GM12873 (cell line): Measurements from ENCODE around the gene C5orf52.

Source experiments
- TF ChIP-seq, protein P1 (sequence below): IDR thresholded peaks from 2 replicates; pipeline ENCODE4 v1.5.1; 2012; ENCODE audit warnings: low read depth, mild to moderate bottlenecking, moderate library complexity, low read length, control low read depth; ENCODE audit not compliant: insufficient read depth; ENCODE audit errors: missing control alignments

C5orf52 gene

DNA sequence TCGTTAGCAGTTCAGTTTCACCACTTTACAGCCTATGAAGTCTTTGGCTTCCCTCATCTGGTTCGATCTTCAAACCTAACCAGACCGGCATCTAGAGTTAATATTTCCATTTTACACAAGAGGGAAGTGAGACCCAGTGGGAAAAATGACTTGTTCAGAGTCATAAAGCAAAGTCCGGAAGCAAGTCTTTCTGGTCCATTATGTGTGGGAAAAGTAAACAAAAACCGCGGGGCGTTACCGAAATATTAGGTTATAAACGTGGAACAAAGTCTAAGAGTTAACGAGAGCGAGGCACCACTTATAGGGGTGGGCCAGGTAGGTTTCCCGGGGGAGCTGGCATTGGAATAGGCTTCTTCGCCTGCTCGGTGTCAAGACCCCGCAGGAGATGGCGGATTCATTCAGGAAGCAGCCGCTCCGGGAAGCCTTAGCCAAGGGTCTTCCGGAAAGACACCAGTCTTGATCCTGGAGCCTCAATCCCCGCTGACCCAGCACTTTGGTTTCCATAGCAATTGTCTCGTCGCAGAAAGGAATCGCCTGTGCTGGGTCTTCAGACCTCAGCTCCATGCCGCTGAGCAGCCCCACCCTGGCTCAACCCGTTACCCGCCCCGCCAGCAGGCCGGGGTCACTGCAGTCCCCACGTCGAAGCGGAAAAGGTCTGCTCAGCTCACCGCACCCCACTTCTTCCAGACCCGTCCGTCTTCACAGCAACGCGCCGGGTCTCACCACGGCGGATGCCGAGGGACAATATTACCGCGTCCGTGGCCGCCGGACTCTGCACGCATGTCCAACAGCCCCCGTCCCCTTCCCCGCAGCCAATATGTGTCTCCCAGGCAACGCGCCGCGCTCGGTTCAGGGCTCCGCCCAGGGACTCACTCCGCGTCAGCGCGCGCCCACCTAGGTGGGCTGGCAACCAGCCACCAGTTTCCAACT lies at the start of gene C5orf52:
C5orf52 (plus strand) TSS at position 872 of the 930 bp plus-strand sequence. CDS start 82 bp downstream, outside the sequence.
- TF ChIP-seq, protein P1, sequence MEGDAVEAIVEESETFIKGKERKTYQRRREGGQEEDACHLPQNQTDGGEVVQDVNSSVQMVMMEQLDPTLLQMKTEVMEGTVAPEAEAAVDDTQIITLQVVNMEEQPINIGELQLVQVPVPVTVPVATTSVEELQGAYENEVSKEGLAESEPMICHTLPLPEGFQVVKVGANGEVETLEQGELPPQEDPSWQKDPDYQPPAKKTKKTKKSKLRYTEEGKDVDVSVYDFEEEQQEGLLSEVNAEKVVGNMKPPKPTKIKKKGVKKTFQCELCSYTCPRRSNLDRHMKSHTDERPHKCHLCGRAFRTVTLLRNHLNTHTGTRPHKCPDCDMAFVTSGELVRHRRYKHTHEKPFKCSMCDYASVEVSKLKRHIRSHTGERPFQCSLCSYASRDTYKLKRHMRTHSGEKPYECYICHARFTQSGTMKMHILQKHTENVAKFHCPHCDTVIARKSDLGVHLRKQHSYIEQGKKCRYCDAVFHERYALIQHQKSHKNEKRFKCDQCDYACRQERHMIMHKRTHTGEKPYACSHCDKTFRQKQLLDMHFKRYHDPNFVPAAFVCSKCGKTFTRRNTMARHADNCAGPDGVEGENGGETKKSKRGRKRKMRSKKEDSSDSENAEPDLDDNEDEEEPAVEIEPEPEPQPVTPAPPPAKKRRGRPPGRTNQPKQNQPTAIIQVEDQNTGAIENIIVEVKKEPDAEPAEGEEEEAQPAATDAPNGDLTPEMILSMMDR, result no peak

DNA sequence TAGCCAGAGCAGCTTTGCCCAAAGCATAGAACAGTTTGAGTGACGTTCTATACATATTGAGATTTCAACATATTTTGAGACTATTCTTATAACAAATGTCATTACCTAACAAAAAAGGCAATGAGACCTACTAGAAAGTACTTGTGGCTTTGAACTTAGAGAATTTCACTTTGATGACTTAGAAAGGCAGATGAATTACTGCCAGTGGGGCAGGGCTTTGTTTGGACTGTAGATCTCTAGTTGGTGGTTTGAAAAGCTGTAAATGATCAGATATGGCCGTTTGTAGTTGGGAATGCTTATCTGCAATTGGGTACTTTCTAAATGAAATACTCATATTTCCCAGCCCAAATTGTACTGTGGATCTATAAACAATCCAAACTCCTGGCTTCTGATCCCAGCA lies 47.2 kb upstream of the C5orf52 start:
- TF ChIP-seq, protein P1, result no peak

DNA sequence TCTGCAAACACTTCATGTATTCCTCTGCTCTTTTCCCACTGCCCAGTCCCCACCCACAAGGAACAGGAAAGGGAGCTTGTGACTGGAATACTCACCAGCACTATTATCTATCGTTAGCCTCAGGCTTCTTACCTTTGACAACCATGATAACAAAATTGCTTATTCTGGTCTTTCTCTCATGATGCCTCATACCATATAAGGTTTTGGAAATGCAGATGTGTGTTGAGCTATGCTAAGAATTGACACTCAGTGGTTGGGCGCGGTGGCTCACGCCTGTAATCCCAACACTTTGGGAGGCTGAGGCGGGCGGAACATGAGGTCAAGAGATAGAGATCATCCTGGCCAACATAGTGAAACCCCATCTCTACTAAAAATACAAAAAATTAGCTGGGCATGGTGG lies 44.5 kb upstream of the C5orf52 start:
- TF ChIP-seq, protein P1, result no peak

DNA sequence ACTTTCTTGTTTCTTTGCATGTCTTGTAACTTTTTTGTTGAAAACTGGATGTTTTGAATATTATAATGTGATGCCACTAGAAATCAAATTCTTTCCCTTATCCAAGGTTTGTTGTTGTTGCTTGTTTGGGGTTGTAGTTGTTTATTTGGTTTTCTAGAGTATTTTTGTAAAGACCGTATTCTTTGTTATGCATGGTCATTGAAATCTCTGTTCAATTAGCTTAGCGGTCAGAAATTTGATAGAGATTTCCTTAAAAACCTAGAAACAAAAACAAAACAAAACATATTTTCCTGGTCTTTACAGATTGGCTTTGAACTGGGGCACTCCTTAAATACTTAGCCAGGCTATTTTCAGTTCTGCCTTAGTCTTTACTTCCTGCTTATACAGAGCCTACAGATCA lies 41.0 kb upstream of the C5orf52 start:
- TF ChIP-seq, protein P1, result no peak

DNA sequence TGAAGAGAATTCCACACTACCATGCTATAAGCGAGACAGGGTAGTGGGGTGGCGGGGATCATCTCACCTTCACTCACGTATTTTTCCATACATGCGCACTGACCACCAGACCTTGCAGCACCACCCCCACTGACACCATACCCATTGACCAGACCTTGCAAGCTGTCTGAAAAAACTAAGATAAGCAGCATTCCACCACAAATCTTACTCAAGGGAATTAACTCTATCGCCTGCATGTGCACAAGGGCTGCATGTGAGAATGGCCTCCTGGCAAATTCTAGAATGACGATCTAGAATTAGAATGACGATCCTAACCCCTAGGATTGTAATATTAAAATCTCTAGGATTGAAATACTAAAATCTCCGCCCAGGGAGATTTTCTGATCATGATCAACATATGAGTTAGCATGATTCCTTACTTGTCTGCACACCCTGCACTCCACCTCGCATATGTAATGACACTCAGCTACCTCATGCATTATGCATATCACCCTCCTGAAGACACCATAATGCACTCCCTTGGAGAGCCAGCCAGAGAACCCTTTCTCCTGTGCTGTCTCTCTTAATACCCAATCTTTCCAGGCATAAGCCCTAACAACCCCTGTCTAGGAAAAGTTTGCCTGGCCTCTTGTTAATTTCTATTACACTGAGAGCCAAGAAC lies 30.8 kb upstream of the C5orf52 start:
- TF ChIP-seq, protein P1, result no peak

DNA sequence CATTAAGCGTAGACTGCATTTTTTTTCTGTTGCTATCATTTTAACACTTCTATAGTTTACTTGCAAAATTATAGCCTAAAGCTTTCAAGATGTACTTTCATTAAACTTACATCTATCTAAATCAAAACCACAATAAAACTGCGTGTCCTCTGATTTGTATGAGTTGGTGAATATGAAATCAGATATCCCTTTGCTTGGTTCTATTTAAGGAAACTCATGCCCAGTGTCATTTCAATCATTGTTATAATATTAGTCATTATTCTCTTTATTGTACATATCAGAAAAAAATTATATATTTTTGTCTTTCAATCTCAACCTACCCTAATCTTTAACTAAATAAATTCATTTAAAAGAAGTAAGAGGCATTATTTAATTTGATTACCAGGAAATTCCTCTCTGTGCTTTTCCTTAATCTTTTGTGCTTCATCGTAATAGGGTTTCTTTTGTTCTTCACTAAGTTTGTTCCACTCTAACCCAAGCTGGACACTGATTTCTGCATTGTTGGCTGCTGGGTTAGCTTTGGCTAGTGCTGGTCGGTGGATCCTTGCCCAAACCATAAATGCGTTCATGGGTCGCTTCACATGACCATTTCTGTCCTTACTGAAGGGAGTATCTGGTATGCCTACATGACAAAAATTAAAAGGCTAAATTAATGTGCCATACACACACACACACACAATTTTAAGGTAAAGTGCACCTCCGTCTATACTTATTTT lies 22.9 kb upstream of the C5orf52 start:
- TF ChIP-seq, protein P1, result no peak

DNA sequence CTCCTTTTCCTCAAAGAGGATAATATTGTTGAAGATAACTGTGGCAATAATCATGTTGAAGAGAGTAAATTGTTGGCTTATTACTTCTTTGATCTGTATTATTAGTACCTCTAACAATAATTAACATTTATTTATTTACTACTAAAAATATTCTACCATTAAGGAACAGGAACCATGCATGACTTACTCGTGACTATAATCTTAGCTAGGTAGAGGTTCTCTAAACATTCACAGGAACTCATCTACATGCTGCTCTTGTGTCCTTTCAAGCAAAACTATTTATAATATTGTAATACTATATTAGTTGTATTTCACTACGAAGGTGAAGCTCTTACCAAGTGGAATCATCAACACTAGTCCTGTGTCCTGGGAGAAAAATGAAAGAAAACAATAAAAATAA lies 22.2 kb upstream of the C5orf52 start:
- TF ChIP-seq, protein P1, result no peak
